MM.1S (cell line): ENCODE results near the gene MARCHF9.

ENCODE experiments used
- DNase-seq: peaks from one replicate; pipeline ENCODE4 v3.0.0-alpha.2; 2015
- H2AFZ ChIP-seq: fragments of 300-600 bp; sonication (generic); 2 replicates; pipeline ENCODE4 v1.6.0; 2016; ENCODE audit warnings: antibody characterized with exemption, low read length
- H3F3A ChIP-seq: fragments of 300-600 bp; sonication (generic); 2 replicates; pipeline ENCODE4 v1.6.1; 2016; ENCODE audit warnings: mild to moderate bottlenecking, antibody characterized with exemption, low read length, moderate library complexity, mixed read lengths; ENCODE audit not compliant: insufficient read depth
- H3K27ac ChIP-seq: fragments of 300-600 bp; sonication (generic); 2 replicates; pipeline ENCODE4 v1.5.1; 2016; ENCODE audit warnings: mild to moderate bottlenecking, low read length
- H3K27me3 ChIP-seq: fragments of 300-600 bp; sonication (generic); replicated peaks from 2 replicates; pipeline ENCODE4 v1.6.0; 2016; ENCODE audit warnings: low read length; ENCODE audit not compliant: insufficient read depth
- H3K36me3 ChIP-seq: fragments of 300-600 bp; sonication (generic); replicated peaks from 2 replicates; pipeline ENCODE4 v1.6.1; 2016; ENCODE audit warnings: mild to moderate bottlenecking, low read length, mixed read lengths; ENCODE audit not compliant: insufficient read depth
- H3K4me1 ChIP-seq: fragments of 300-600 bp; sonication (generic); 2 replicates; pipeline ENCODE4 v1.6.1; 2016; ENCODE audit warnings: low read length, mixed read lengths
- H3K4me2 ChIP-seq: fragments of 300-600 bp; sonication (generic); 2 replicates; pipeline ENCODE4 v1.6.0; 2016; ENCODE audit warnings: low read depth, low read length
- H3K4me3 ChIP-seq: fragments of 300-600 bp; sonication (generic); 2 replicates; pipeline ENCODE4 v1.5.1; 2016; ENCODE audit warnings: low read length, mixed read lengths
- H3K79me2 ChIP-seq: fragments of 300-600 bp; sonication (generic); 2 replicates; pipeline ENCODE4 v1.6.1; 2016; ENCODE audit warnings: mixed run types, low read length, mixed read lengths
- H3K9ac ChIP-seq: fragments of 300-600 bp; sonication (generic); 2 replicates; pipeline ENCODE4 v1.6.1; 2016; ENCODE audit warnings: low read length, mixed read lengths
- H3K9me2 ChIP-seq: fragments of 300-600 bp; sonication (generic); replicated peaks from 2 replicates; pipeline ENCODE4 v1.6.1; 2016; ENCODE audit warnings: mild to moderate bottlenecking, low read length, mixed read lengths; ENCODE audit not compliant: insufficient read depth
- H3K9me3 ChIP-seq: fragments of 300-600 bp; sonication (generic); replicated peaks from 2 replicates; pipeline ENCODE4 v1.6.1; 2016; ENCODE audit warnings: mild to moderate bottlenecking, low read length, mixed read lengths; ENCODE audit not compliant: insufficient read depth
- H4K20me1 ChIP-seq: fragments of 300-600 bp; sonication (generic); 2 replicates; pipeline ENCODE4 v1.6.1; 2016; ENCODE audit warnings: mild to moderate bottlenecking, low read length, moderate library complexity, mixed read lengths; ENCODE audit not compliant: insufficient read depth
- CTCF ChIP-seq: fragments of 300-600 bp; sonication (generic); IDR thresholded peaks from 2 replicates; pipeline ENCODE4 v1.5.1; 2016; ENCODE audit warnings: antibody characterized with exemption, low read length, mixed read lengths
- EZH2 ChIP-seq: fragments of 300-600 bp; sonication (generic); optimal IDR thresholded peaks from 2 replicates; pipeline ENCODE3; 2017; ENCODE audit warnings: low read depth, mild to moderate bottlenecking, antibody characterized with exemption, low read length, mixed read lengths
- EZH2phosphoT487 ChIP-seq: fragments of 300-600 bp; sonication (generic); IDR thresholded peaks from 2 replicates; pipeline ENCODE4 v1.6.1; 2018; ENCODE audit warnings: antibody characterized with exemption, low read length

The MARCHF9 gene

DNA sequence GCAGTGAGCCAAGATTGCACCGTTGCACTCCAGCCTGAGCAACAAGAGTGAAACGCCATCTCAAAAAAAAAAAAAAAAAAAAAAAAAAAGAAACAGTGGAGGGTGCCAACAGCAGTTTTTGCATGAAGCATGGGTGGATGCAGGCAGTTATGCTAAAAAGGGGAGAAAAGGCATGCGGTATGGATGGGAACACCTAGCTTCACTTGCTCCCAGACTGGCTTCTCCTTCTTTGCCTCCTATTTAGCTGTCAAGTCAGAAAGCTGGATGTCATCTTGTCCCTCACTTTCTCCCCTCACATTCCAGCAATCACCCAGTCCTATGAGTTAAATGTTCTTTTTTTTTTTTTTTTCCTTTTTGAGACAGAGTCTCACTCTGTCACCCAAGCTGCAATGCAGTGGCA is 20.1 kb downstream of the MARCHF9 start:
- Histone ChIP-seq H3K36me3 (no peaks in the 10 kb centered on the region; the same call in 1 of the 2 replicates), H3K27ac (no peak overlapping the region), H3K79me2 (peaks cover 12% of the 10 kb centered on the region), H4K20me1 (no peaks in the 10 kb centered on the region), H3K4me1 (0 out of 2 replicates have a peak, but pooled peaks cover 4% of the 10 kb centered on the region), H3K9me2 (no peaks in the 10 kb centered on the region), H3K9me3 (no peaks in the 10 kb centered on the region), H2AFZ (no peak overlapping the region), H3K27me3 (no peaks in the 10 kb centered on the region), H3F3A (peaks cover 4% of the 10 kb centered on the region; the same call in 1 of the 2 replicates), H3K9ac (no peak overlapping the region), H3K4me3 (no peak overlapping the region), H3K4me2 (no peak overlapping the region)
- TF ChIP-seq CTCF = no peak
- TF ChIP-seq EZH2phosphoT487 = no peak
- no peak for DNase-seq

GRCh38 chr12:57775563-57776246 is 20.8 kb downstream of the MARCHF9 start:
- no peak for TF ChIP-seq EZH2phosphoT487
- TF ChIP-seq EZH2 = no peak
- peak; percentile 26 for TF ChIP-seq CTCF

DNA sequence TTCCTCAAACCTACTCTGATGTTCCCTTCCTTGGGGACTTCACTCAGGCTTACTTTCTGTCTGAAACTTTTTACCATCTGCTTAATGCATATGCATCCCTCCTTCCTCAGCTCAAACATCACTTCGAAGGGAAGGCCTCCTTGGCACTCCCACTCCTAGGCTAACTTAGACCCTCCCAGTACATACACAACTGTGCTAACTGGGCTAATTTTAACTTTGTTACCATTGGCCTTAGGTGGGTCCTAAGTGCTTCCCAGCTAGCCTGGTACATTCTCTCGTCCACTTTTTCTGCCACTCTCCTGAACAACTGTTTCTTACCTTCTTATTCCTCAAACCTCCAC is 21.3 kb downstream of the MARCHF9 start:
- no peaks in the 10 kb centered on the region for H3K27me3 ChIP-seq
- H3K9ac ChIP-seq = no peak overlapping the region
- no peaks in the 10 kb centered on the region for H3K4me1 ChIP-seq
- H3K36me3 ChIP-seq = no peaks in the 10 kb centered on the region
- no peaks in the 10 kb centered on the region for H4K20me1 ChIP-seq
- no peaks in the 10 kb centered on the region for H3K9me3 ChIP-seq
- no peak overlapping the region for H3K4me2 ChIP-seq
- no peak overlapping the region for H3K27ac ChIP-seq
- H3F3A ChIP-seq = peaks cover 4% of the 10 kb centered on the region; the same call in 1 of the 2 replicates
- H3K79me2 ChIP-seq = peaks cover 3% of the 10 kb centered on the region
- H3K4me3 ChIP-seq = no peak overlapping the region
- no peak for TF ChIP-seq EZH2phosphoT487
- no peak for TF ChIP-seq CTCF
- no peak for TF ChIP-seq EZH2
- H3K9me2 ChIP-seq = no peaks in the 10 kb centered on the region
- DNase-seq = no peak
- H2AFZ ChIP-seq = no peak overlapping the region

More at GRCh38 chr12:57775563-57776246, 20.8 kb downstream of the MARCHF9 start:
- Histone ChIP-seq H3K9ac (no peak overlapping the region), H3F3A (peaks cover 4% of the 10 kb centered on the region; the same call in 1 of the 2 replicates), H3K27me3 (no peaks in the 10 kb centered on the region), H3K4me3 (no peak overlapping the region), H3K4me2 (no peak overlapping the region), H4K20me1 (no peaks in the 10 kb centered on the region), H3K9me2 (no peaks in the 10 kb centered on the region), H3K9me3 (no peaks in the 10 kb centered on the region), H3K27ac (no peak overlapping the region), H2AFZ (no peak overlapping the region), H3K79me2 (peaks cover 8% of the 10 kb centered on the region), H3K36me3 (no peaks in the 10 kb centered on the region), H3K4me1 (0 out of 2 replicates have a peak, but pooled peaks cover 4% of the 10 kb centered on the region)
- peak; percentile 27 for DNase-seq
